Erythroblast (primary cell): ENCODE results near the gene CBX7.

Source experiments
- GATA1 ChIP-seq: IDR thresholded peaks from 2 replicates; pipeline ENCODE4 v1.6.1; 2011; ENCODE audit warnings: low read depth, mild to moderate bottlenecking, control low read depth, low read length, moderate library complexity
- POLR2A ChIP-seq: IDR thresholded peaks from 2 replicates; pipeline ENCODE4 v1.6.1; 2011; ENCODE audit warnings: mild to moderate bottlenecking, low read length

- TF ChIP-seq POLR2A (no peak), GATA1 (no peak)
Measured at GRCh38 chr22:39134366-39135091, 18.0 kb downstream of the CBX7 start.
